HG03432 (cell line): ENCODE measurements around the gene COL8A2.
"Not testable (repeated sequence)": the region's sequence is repeated elsewhere in the genome, so short reads cannot be mapped to it uniquely, and the experiment has no call there.

Source experiments
- ATAC-seq: cut with Tn5 transposase; IDR thresholded peaks from one replicate; pipeline ENCODE4 v1.9.1; 2021; ENCODE audit warnings: mild to moderate bottlenecking, moderate library complexity; ENCODE audit not compliant: unreplicated experiment

The COL8A2 gene

DNA sequence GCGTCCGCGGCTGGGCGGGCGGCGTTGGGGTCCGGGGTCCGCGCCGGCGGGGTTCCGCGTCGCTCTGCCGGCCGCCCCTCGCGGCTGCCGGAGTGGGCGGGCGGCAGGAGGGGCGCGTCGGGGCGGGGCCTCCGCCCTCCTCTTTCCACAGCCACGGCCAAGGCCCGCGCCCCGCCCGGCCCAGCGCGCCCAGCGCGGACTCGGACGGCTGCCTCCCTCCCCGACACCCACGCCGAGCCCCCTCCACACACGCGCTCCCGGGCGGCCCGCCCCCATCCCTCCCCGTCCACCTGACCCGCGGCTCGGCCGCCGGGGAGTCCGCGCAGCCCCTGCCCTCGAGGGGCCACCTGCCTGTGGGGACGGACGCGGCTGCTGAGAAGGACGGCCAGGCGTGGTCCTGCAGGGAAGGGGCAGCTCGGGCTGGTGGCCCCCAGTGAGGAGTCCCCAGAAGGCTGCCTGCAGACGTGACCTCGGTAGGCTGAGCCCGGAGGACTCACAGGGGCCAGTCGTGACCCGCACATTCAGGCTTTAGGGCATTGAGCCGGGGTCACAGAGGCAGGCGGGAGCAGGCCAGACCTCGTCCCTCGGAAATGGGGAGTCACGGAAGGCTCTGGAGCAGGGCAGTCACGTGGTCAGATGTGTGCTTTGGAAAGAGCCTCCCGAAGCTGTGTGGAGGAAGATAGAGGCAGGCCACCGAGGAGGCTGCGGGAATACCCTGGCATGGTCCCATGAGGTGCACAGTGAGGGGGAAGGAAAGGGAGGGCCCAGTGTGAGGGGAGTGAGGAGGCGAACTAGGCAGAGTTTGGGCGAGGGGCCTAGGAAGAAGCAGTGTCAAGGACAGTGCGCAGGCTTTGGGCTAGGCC lies at the start of gene COL8A2:
Gene COL8A2, minus strand, starts transcription at position 94 of the 863 bp plus-strand sequence. CDS start 24,980 bp downstream, outside the sequence.
- no peak for ATAC-seq

DNA sequence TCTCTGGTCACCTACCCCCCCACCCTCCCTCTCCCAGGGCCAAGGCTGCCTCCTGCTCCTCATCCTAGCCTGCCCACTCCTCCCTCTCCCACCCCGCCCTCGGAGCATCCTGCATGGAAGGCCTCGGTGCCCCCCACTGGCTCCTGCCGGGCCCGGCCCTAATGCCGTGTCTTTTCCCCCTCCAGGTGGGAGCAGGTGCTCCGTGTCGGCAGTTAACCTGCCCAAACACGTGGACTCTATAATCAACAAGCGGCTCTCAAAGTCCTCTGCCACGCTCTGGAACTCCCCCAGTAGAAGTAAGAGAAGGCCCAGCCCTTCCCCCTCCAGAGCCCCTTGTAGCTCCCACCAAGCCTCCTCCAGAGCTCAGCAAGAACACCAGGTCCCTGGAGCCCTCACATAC lies 49.7 kb upstream of the COL8A2 start:
- ATAC-seq, result no peak

DNA sequence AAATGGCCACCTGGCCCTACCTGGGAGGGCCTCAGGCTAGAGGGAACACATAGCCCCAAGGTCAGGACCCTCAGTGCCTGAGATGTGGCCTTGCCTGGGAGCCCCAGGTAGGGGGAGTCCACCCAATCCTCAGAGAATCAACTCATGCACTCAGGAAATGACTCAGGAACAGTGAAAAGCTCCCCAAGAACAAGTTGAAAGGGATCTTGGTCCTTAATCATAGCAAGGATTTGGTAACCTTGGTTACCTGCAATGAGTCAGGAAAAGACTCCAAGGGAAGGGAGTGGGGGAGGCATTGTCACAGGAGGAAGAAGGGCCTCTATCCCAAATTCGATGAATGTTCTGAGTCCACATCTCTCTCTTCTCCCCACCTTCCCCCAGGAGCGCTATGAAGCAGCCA lies 48.0 kb upstream of the COL8A2 start:
- no peak for ATAC-seq

DNA sequence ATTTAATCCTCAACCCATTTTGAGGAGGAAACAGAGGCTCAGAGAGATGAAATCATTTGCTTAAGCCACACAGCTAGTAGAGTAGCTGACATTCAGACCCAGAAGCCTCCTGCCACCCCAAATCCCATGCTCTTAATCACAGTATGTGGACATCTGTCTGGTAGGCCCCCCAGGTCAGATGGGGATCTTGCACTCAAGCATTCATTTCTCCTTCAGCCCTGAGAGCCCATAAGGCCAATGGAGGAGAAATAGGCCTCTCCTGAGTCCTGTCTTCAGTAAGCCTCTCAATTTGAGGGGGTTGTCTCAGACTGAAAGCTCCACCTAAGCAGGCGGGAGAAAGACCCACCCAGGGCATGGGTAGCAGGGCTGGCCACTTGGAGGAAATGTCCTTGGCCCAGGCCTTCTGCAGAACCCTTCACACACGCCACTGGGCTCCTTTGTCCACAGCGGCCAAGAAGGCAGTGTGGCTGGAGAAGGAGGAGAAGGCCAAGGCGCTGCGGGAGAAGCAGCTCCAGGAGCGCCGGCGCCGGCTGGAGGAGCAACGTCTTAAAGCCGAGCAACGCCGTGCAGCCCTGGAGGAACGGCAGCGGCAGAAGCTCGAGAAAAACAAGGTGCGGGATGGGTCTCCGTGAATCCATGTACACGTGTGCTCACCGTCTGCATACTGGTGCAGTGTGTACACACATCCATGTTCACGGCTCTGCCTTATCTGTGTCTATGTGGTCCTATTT lies 47.2 kb upstream of the COL8A2 start:
- no peak for ATAC-seq

DNA sequence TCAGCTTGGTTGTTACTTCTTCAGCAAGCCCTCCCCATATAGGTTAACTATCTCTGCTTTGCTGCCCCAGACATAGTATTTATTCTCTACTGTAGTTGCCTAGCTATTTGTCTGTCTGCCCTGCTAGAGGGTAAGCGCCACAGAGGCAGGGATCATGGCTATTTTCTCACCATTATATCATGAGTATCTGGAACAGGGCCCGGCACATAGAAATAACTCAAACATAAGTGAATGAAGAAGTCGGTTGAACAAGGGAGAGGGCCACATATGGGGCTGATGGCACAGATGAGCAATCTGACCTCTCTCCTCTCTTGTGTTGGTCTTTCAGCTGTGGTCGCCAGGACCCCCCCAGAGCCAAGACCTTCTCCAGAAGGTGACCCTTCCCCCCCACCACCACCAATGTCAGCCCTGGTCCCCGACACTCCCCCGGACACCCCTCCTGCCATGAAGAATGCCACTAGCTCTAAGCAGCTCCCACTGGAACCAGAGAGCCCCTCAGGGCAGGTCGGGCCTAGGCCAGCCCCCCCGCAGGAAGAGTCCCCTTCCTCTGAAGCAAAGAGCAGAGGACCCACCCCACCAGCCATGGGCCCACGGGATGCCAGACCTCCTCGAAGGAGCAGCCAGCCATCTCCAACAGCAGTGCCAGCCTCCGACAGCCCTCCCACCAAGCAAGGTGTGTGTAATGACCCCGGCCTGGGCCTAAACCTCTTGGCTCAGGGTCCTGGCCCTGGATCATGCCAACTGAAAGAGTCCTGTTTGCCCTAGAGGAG lies 45.8 kb upstream of the COL8A2 start:
- ATAC-seq, result no peak

DNA sequence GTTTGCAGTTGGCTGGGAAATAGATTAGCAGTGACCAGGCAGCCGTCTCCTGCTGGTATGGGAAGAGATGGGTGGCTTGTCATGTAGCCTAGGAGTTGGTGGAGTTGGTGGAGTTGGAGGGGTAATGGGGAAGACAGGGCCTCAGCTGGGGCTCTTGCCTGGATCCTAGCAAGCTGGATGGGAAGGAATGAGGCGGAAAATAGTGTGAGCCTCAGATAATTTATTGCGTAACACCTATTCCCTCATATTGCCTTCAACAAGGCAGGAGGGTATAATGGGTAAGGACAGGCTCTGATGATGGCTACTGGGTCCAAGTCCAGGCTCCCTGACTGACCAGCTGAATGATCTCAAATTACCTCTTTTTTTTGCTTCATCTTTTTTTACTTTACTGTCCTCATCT lies 43.5 kb upstream of the COL8A2 start:
- ATAC-seq, result no peak

DNA sequence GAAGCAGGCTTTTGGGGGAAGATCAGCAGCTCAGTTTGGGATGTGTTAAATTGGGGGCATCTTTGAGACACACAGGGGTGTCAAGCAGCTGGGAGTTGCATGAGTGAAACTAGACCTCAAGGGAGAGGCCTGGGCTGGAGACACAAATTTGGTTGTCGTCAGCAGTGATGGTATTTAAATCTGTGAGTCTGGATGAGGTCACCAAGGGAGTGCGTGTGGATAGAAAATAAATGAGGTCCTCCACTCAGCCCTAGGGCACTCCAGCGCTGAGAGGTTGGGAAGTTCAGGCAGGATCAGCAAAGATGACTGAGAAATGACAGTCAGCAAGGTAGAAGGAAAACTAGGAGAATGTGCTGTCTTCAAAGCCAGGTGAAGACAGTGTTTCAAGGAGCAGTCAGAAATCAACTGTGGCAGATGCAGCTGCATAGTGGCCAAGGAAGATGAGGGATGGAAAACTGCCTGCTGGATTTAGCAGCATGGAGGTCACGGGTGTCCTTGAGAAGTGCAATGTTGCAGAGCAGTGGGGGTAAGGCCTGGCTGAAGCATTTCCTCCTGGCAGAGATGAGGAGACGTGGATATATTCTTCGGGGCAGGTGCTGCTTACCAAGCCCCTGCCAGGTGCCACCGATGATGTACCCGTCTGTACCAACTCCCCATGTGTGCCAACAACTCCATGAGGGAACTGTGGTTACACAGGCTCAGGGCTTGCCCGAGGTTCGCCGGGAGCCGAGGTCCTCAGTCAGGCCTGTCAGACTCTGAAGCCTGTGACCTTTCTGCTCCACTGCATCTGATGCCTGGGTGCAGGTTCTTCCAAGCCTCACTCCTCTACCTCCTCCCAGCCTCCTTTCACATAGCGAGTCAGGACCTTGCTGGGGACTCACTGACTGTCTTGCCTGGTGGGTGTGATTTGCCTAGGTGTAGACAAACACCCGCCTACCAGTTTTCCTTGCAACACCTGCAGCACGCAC lies 42.2 kb upstream of the COL8A2 start:
- no peak for ATAC-seq

DNA sequence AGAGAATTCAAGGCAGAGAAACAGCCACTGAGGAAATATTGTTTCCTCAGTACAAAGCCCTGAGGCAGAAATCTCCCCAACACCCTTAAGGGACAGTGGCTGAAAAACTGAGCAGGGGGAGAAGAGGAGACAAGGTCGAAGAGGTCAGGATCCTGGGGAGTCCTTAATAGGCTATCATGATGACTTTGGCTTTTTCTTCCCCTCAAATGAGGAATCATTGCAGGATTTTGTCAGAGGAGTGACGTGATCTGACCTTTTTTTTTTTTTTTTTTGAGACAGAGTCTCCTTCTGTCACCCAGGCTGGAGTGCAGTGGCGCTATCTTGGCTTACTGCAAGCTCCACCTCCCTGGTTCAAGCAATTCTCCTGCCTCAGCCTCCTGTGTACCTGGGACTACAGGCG lies 41.1 kb upstream of the COL8A2 start:
- ATAC-seq, result no peak

DNA sequence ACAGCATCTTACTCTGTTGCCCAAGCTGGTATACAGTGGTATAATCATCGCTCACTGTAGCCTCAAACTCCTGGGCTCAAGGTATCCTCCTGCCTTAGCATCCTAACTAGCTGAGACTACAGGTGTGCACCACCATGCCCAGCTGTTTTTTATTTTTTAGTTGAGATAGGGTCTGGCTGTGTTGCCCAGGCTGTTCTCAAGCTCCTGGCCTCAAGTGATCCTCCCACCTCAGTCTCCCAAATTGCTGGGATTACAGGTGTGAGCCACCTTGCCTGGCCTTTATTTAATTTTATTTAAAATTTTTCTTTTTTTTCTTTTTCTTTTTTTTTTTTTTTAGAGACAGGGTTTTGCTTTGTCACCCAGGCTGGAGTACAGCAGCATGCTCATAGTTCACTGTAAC lies 40.1 kb upstream of the COL8A2 start:
- no peak for ATAC-seq

DNA sequence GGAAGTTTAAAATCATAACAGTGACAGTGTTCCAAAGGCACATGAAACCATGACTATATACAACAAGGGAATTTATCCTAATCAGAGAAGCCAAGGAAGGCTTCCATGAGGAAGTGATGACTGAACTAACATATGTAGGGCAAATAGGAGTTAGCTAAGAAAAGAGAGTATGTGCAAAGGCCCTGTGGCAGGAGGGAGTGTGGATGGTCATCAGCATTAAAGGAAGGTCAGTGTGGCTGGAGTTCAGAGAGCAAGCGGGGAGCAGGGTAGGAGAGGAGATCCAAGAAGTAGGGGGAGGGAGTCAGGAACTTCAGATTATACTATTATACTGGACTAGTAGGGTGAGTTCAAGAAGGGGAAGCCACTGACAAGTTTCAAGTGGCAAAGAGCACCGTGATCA lies 39.3 kb upstream of the COL8A2 start:
- no peak for ATAC-seq

DNA sequence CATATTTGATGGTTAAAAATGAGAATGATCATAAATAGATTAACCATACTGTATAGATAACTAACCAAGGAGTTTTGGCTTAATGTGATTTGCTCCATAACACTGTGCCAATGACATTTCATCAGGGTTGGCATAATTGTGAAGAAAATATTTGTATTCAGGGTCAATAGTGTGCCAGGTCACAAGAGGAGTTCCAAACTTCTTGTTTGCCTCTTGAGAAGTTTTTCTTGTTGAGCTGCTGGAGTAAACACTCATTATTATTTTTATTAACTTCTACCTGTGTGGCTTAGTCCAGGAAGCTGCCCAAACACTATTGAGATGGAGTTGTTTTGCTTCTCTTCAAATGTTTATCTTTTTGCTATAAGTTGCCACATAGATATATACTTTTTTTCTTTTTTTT lies 38.4 kb upstream of the COL8A2 start:
- no peak for ATAC-seq

DNA sequence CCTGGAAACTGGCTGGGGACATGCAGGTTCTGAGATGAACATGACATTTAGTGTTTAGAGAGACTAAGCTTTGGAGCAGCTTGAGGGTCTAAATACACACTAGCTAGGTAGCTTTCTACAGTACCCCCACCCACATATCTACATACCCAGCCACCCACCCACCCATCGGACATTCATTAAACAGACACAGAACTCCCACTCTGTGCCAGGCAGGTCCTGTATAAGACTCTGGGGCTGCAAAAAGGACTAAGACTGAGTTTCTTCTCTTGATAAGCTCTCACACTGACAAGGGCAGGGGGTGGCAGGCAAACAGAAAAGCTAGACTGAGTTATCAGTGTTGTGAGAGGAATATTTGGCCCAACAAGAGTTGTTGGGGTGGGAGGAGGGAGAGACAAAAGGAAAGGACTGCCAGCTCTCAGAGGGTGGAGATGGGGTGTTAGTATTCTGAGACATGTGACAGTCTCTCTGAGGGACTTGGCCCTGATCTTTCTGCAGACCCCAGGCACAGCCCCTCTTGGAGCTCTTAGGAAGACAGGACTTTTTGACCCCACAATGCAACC lies 37.7 kb upstream of the COL8A2 start:
- no peak for ATAC-seq

DNA sequence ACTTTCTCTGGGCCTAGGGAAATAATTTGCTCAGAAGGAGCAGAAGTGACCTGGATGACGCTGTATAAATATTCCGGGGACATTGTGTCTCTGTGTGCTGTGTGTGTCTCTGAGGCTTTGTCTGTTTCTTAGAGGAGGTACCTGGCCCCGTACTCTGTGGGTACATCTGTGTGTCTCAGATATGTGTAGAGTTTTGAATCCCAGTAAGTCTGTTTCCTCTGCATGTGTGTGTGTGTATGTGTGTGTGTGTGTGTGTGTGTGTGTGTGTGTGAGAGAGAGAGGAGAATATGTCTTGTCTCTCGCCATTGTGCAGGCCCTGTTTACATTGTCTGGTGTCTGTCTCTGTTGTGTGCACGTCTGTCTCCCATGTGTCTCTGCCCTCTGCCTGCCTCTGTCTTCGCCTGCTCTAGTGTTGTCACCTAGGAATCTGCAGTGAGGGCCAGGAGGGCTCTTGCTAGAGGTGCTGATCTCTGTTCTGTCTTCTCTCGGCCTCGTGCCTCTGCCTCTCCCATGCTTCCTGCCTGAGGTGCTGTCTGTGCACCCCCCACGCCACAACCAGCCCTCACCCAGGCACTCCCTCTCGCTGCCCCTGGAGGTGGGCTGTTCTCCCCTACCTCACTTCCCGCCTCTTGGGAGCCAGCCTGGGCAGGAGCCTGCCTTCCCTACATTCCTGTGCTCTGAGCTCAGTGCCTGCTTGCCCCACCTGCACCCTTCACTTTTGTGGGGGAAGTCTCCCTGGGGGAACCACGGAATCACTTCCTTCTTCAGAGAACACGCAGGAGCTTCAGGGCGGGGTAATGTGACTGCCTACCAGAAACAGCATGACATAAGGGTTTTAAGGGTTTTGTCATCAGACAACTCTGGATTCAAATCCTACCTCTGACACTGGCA lies 36.9 kb upstream of the COL8A2 start:
- peak; percentile 40 for ATAC-seq

DNA sequence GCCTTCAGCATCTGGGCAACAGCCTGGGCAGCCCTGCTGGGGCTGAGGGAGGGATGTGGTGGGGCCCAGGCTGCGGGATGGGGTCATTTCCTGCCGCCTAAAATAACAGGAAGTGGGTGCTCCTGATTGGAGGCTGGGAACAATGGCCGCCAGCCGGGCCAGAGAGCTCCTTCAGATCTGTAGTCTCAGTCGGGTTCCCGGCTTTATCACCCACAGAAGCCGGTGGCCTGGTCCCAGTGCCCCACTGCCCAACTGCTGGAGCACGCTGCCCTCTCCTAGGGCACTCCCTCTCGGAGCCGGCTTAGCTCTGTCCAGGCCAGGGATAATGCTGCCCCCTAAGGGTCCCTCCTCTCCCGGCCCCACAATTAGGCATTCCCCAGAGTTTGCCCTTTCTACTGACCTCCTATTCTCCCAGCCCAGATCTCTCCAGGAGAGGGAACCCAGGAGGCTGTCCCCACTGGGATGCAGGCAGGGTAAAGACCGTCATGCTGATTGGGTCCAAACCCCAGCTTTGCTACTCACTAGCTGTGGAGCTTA lies 36.0 kb upstream of the COL8A2 start:
- peak; percentile 35 for ATAC-seq

DNA sequence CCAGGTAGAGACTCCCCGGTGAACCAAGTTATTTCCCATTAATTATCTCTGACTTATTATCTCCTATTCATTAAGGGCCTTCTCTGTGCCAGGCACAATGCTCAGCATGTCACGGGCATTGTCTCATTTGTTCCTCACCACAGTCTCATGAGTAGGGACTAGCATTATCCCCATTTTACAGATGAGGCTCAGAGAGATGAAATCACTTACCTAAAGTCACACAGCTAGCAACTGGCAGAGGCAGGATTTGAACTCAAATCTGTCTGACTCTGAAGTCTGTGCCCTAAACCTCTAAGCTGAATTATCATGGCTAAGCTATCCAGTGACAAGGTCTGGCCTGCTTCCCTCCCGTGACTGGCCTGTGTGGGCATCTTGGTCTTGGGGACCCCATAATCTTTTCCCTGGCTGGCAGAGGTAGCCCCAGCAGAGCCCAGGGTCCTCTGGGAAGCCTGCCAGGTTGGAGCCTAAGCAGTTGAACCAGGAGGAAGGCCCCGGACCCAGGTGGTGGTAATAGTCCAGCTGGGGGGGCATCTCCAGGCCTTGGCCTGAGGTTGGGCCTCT lies 35.4 kb upstream of the COL8A2 start:
- no peak for ATAC-seq

DNA sequence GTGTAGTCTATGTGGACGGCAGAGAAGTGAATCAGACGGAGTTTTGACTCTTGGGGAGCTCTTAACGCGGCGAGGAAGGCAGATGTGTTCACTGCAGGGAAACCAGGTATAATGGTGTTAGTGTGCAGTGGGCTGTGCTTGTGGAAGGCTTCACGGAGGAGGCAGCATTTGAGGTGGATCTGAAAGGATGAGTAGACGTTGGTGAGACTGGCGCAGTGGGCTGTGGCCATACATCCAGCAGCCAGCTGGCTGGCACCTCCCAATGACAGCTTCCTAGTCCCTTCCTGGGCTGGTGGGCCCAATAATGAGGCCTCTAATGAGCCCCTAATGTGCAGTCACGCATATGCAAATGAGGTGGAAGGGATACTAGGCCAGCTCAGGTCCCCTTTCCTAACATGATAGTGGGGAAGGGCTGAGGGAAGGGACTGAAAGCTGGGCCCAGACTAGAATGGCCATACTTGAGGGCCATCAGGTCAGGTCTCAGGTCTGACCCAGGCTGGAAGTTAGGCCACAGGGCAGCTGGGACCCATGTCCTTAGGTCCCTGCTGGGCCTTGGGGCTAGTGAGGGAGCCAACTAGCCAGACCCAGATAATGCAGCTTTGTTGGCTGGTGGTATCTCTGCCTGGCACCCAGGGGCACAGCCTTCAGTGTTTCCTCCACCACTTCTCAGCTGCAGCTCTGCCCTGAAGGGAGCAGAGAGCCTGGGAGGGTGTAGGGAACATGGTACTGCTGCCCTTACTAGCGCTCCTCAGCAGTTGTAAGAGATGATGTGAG lies 34.8 kb upstream of the COL8A2 start:
- no peak for ATAC-seq

DNA sequence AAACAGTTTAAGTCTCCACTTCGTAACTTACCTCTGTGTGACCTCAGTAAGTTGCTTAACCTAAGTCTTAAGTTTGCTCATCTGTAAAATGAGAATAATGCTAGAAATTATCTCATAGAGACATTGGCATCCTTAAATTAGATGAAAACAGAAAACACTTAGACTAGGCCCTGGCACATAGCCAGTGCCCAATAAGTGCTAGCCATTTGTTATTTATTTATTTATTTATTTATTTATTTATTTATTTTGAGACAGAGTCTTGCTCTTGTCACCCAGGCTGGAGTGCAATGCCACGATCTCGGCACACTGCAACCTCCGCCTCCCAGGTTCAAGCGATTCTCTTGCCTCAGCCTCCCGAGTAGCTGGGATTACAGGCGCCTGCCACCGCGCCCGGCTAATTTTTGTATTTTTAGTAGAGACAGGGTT lies 33.8 kb upstream of the COL8A2 start:
- ATAC-seq, result not testable (repeated sequence)
